ENCODE measurements around the gene POTEG. TPM values are rescaled to one million over a fixed set of nuclear protein-coding genes. Genes with fewer than 3 reads are reported as not detected.
"Not testable (repeated sequence)": the region's sequence is repeated elsewhere in the genome, so short reads cannot be mapped to it uniquely, and the experiment has no call there.

The POTEG gene
- not detected for total RNA-seq

- not testable (repeated sequence) for DNase-seq
Measured at GRCh38 chr14:19434241-19434640, at the start of gene POTEG. Gene POTEG, minus strand, starts transcription at chr14:19434341. Its CDS starts 52 bp downstream, at chr14:19434289.

GRCh38 chr14:19482093-19482492 is 48.0 kb upstream of the POTEG start:
- DNase-seq, result not testable (repeated sequence)

GRCh38 chr14:19481421-19481820 is 47.3 kb upstream of the POTEG start:
- not testable (repeated sequence) for DNase-seq

- DNase-seq, result not testable (repeated sequence)
Measured at GRCh38 chr14:19480491-19480890, 46.4 kb upstream of the POTEG start.

GRCh38 chr14:19445761-19446160 is 11.6 kb upstream of the POTEG start:
- not testable (repeated sequence) for DNase-seq

GRCh38 chr14:19439826-19440225 is 5.7 kb upstream of the POTEG start:
- DNase-seq, result not testable (repeated sequence)

DNA sequence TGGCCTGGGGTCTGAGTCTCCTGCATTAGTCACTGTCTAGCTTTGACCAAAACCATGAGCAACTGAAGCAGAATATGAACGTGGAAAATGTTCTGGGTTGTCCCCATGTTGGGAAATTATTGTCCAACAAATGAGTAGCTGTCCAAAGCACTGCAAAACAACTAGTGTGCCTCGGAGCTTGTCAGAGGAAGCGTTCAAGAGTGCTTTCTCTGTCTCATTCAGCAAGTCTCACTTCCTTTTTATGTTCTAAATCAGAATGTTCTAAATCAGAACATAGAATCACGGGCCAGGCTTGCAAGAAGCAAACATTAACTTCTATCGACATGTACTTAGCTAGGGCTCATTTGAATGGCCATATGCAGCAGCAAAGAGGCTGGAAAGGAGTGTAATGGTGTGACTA is 5.1 kb upstream of the POTEG start:
- DNase-seq, result not testable (repeated sequence)

DNA sequence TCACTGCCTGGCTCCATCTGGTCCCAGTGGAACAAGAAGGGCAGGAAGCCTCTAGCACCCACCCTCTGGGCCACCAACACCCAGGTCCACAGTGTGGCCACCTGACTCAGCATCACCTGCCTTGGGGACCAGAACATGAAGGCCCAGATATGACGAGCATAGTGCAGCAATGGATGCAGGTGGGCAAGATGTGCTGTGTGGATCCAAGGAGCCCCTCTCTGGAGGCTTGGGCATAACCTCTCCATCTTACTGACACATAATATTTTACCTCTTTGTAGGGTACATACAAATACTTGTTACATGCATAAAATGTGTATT is 2.9 kb upstream of the POTEG start:
- DNase-seq, result not testable (repeated sequence)

DNA sequence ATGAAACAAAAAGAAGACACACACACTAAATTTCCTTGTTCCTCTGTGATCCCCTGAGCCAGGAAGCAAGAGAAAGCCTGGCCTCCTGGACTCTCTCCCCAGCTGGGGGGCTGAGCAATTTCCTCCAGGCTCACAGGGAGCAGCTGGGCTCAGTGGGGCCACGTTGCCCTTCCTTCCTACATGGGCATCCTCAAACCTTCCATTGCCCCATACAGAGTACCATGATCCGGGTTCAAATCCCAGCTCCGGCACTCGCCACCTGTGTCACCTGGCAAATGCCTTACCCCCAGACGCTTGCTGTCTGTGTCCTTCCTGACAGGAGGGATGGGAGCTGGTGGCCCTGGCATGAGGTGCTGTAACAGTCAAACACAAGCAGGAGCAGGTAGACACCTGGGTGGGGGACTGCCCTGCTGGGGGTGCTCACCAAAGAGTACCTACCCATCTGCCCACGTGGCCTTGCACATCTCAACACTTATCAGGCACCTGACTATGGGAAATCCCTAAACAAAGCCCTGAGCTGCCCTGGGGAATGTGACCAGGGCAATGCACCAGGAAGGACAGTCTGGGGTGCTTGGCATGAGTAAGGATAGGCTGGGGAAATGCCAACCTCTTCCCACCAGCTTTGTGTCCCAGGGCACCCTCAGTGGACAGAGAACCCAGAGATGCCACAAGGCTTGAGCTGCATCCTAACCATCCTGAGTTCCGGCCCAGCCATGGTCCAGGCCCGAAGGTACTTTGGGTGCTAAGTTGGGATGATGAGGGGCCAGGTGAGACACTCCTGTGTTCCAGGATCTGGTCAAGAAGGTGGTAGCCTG is 2.4 kb upstream of the POTEG start:
- DNase-seq, result not testable (repeated sequence)

GRCh38 chr14:19435852-19436251 is 1.7 kb upstream of the POTEG start:
- DNase-seq, result not testable (repeated sequence)

DNA sequence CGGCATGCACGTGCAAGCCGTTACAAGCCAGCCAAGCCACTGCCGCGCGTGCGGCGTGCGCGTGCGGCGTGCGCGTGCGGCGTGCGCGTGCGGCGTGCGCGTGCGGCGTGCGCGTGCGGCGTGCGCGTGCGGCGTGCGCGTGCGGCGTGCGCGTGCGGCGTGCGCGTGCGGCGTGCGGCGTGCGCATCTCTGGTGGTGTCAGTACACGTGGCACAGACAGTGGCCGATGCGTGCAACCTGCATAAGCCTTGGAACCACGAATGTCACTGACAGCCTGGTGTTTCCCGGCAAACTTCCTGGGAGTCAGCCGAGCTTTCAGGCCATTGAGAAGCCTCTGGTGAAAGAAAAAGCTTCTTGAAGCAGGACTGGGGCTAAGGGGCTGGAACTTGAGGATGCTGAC is 750 bp upstream of the POTEG start:
- DNase-seq, result not testable (repeated sequence)

DNA sequence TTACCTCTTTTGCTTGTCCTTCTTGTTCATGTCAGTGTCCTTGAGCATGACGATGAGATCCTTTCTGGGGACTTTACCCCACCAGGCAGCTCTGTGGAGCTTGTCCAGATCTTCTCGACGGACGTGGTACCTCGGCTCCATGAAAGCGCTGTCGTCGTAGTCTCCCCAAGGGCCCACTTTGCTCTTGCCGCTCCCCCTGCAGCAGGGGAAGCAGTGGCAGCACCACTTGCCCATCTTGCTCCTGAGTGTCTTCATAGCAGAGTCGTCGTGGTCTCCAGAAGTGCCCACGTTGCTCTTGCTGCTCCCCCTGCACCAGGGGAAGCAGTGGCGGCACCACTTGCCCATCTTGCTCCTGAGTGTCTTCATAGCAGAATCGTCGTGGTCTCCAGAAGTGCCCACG is 376 bp downstream of the POTEG start:
- not testable (repeated sequence) for DNase-seq

- DNase-seq, result not testable (repeated sequence)
Measured at GRCh38 chr14:19408519-19408918, 25.6 kb downstream of the POTEG start.

DNA sequence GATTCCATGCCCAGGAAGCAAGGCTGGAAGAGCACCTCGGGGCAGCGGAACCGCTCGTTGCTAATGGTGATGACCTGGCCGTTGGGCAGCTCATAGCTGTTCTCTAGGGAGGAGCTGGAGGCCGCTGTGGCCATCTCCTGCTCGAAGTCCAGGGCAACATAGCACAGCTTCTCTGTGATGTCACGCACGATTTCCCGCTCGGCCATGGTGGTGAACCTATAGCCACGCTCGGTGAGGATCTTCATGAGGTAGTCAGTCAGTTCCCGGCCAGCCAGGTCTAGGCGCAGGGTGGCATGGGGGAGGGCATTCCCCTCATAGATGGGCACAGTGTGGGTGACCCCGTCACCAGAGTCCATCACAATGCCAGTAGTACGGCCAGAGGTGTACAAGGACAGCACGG is 32.0 kb downstream of the POTEG start:
- not testable (repeated sequence) for DNase-seq

DNA sequence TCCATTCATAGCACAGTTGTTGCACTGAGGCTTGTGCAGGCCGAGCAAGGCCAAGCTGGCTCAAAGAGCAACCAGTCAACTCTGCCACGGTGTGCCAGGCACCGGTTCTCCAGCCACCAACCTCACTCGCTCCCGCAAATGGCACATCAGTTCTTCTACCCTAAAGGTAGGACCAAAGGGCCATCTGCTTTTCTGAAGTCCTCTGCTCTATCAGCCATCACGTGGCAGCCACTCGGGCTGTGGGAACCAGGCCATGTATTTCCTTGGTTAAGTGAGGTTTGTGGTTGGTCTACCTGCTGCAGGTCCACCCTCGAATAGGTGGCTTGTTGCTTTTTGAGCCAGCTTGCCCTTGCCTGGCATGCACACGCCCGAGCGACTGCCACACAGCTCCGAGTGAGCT is 39.4 kb downstream of the POTEG start:
- DNase-seq, result not testable (repeated sequence)

- DNase-seq, result not testable (repeated sequence)
Measured at GRCh38 chr14:19390230-19390629, 43.9 kb downstream of the POTEG start.

GRCh38 chr14:19388741-19389140 is 45.4 kb downstream of the POTEG start:
- not testable (repeated sequence) for DNase-seq

DNA sequence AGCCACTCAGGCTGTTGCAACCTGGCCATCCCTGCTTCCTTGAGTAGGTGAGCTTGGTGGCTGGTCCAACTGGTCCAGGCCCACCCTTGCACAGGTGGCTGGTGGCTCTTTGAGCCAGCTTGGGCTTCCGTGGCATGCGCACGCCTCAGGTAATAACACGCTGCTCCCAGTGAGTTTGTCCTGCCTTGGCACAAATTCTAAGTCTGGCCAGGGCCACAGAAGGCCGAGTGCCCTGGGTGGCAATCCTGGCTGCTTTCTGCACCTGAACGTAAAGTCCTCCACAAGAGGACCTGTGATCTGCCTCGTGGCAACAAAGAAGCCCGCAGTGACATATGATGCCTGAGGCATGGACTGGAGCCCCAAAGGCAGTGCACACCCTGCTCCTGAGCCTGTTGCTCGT is 47.1 kb downstream of the POTEG start:
- DNase-seq, result not testable (repeated sequence)

DNA sequence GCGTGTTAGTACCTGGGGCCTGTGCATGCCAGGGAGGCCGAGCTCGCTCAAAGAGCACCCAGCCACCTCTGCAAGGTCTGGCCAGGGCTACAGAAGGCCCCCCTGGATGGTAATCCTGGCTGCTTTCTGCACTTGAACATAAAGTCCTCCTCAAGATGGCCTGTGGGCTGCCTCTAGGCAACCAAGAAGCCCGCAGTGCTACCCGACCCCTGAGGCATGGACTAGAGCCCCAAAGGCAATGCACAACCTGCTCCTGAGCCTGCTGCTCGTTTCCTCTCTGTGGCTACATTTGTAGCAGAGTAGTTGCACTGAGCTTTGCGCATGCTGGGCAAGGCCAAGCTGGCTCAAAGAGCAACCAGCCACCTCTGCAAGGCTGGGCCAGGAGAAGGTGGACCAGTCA is 47.8 kb downstream of the POTEG start:
- not testable (repeated sequence) for DNase-seq

- not testable (repeated sequence) for DNase-seq
Measured at GRCh38 chr14:19384088-19384781, 49.9 kb downstream of the POTEG start.

- DNase-seq, result not testable (repeated sequence)
Measured at GRCh38 chr14:19383008-19383584, 51.0 kb downstream of the POTEG start.

- not testable (repeated sequence) for DNase-seq
Measured at GRCh38 chr14:19380137-19380536, 54.0 kb downstream of the POTEG start.

GRCh38 chr14:19374451-19374903 is 59.7 kb downstream of the POTEG start:
- DNase-seq, result not testable (repeated sequence)
